HG02798 (cell line): Measurements from ENCODE around the gene TRIP11.

ENCODE experiments used
- ATAC-seq: cut with Tn5 transposase; IDR thresholded peaks from one replicate; pipeline ENCODE4 v1.9.1; 2021; ENCODE audit warnings: mild to moderate bottlenecking; ENCODE audit not compliant: unreplicated experiment, poor library complexity

TRIP11 gene

GRCh38 chr14:92012121-92012748 lies 27.6 kb downstream of the TRIP11 start:
- no peak for ATAC-seq

DNA sequence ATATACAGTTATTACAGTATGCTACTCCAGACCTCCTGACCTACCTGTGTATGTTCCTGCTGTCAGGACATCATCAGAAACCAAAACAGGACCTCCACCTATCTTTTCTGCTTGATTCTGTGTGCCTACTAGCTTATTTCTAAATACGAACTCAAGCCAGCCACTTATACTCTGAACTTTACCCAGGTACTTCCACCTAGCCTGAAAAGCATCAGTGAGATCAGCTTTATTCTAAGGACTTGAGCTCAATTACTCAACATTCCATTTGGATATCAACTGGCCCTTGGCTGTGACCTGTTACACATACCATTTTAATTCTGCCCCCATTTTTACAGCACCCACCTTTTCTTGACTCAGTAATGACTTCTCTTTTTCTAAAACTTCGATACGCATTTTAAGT lies 29.2 kb downstream of the TRIP11 start:
- no peak for ATAC-seq

DNA sequence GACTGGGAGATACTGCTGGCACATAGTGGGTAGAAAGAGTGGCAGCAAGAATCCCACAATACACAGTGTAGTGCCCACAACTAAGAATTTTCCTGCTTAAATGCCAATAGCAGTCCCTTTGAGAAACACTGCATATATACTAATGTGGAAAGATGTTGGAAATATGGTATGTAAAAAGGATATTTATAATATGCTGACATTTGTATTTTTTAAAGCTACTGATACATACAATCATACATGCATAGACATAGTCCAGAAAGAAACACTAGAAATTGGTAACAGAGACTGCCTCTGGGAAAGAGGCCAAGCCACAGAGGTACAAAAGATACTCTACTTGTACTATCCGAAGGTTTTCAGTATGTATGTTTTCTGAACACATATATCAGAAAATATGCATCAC lies 30.3 kb downstream of the TRIP11 start:
- ATAC-seq, result no peak

DNA sequence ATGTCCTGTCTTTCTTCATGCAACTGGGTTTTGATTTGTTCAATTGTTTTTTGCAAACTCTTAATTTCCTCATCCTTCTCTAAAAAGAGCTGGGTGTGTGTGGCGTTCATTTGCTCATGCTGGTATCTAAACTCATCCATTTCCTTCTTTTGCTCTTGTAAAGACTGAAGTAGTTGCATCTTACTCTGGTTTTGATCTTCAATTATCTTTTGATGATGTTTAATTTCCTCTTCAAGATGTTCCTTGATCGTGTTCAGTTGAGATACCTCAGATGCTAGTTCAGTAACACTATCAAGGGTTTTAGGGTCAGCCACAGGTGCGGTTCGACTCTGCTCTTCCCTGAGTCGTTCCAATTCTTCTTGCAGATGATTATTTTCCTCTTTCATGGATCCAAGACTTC lies 34.8 kb downstream of the TRIP11 start:
- ATAC-seq, result no peak

GRCh38 chr14:92004062-92004461 lies 35.8 kb downstream of the TRIP11 start:
- no peak for ATAC-seq

DNA sequence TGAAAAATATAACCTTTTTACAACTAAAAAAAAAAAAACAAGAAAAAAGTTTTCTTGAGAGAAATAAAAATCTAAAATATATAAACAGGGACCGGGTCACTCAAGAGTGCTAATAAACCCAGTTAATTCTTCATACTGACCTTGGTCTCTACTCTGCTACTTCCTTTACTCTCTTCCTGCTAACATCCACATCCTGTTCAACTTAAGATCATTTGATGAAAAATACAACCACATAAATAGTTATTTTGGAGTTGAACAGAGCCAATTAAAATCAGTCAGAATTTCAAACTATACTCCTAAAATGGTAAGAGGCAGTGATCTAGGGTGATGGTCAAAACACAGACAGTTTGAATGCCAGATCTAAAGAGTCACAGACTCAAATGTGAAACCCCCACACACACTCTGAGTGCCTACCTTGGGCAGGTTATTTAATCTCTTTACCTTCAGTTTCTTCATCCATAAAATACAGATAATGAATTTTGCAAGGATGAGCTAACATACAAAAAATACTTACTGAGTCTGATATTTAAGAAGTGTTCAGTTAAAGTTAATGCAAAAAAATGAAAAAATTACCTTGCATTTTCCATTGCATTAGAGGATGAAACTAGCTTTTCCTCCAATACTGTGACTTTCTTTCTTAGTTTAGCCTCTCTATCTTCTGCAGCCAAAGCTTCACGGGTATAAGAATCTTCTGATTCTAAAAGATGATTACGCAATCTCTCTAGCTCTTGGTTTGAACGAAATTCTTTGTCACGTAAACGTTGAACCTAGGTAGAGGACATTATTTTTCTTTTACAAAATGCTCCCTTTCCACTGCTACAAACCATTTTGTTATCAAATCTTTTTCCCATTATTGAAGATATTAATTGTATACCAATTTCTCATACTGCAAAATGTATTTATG lies 40.9 kb downstream of the TRIP11 start:
- ATAC-seq, result no peak

DNA sequence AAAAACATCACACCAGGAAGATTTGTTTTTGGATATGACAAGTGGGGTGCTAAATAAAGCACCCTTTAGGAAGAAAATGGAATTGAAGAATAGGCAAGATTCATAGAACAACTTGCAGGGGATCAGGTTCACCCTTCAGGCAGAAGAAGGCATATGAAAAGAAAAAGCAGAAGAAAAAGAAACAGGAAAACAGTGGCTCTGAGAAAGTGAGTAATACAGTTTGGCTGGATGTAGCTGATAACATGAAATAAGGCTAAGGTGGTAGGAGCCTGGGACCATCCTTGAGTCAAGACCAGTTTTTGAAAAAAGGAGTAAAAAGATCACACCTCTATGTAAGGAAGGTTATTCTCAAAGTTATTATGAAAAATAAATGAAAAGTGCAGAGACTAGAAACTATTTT lies 42.4 kb downstream of the TRIP11 start:
- ATAC-seq, result no peak

DNA sequence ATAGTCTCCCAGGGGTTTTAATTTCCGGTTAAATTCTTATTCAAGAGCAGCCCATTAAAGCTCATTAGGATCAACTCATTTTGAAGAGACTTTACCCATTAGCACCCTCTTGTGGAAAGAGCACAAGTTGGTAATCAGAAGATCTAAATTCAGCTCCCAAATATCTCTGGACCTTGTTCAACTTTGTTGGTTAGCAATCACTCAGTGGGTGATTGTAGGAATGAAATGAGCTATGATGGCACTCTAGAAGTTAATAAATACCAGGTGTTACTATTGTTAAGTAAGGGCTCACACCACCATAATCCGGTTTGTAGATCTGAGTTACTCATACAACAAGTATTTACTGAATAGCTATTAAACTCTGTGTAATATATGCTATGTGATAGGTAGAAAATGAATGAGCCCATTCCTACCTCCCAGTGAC lies 42.9 kb downstream of the TRIP11 start:
- no peak for ATAC-seq

- no peak for ATAC-seq
Observed at GRCh38 chr14:91987192-91987591, 52.7 kb downstream of the TRIP11 start.

DNA sequence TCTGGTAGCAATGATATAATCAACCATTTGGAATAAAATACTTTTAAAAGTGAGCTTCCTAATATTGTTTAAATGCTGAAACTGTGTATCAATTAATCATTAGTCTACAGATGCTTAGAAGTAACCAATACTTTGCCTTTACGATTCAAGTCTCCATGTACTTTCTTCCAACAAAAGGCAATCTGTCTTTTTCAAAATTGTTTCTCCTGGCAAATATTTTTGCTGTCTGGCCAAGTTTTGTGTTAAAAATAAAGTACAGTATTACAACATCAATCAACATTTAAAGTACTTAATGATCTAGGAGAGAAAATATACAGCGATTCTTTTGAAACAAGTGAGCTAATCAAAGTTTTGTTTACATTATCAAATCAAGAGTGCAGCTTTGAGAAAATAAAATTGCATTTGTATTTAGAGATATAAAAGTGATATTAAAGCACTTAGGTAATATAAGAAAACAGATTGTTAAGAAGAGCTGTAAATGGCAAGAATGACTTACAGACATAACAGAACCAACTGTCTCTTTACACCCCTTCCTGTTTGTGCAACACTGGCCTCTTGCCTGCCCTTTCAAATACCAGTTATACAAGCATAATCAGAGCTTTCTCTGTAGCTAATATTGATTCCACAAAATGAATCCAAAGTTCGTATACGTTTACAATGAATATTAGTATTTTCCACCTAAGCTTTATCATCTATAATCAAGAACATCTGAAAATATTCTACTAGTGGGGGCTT lies 54.2 kb downstream of the TRIP11 start:
- ATAC-seq, result no peak

GRCh38 chr14:91985008-91985407 lies 54.9 kb downstream of the TRIP11 start:
- ATAC-seq, result no peak

DNA sequence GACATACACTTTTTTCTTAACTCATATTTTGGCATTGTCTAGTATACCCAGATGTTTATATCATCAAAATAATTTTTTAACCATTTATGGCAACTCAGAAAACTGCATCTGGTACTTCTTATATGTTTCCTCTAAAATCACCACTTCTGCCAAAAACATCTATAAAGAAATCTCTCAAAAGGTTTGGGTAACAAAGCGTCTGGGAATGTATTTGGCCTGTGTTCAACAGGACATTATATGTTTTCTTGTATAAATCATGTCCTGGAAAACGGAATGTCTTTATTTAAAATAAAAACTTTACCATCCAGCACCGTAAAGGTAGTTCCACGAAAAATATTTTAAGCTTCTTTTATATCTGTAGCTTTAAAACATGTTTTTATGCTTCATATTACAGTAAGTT lies 56.3 kb downstream of the TRIP11 start:
- no peak for ATAC-seq

DNA sequence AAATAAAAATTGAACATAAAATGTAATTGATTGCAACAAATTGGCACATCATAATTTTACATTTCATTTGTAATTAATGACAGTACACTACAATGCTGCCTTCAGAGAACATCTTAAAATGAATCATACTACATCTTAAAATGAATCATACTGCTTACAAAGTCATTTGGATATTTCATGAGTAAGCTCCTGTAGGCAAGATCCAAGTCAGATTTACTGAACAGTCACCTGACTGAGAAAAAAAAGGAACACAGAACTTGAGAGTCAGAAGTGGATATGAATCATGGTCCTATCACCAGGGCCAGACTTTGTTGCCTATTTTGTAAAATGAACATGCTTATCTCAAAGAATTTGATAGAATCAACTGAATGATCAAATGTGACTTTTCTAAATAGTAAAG lies 59.7 kb downstream of the TRIP11 start:
- peak; percentile 42 for ATAC-seq

- ATAC-seq, result no peak
Observed at GRCh38 chr14:91977884-91978283, 62.0 kb downstream of the TRIP11 start.

DNA sequence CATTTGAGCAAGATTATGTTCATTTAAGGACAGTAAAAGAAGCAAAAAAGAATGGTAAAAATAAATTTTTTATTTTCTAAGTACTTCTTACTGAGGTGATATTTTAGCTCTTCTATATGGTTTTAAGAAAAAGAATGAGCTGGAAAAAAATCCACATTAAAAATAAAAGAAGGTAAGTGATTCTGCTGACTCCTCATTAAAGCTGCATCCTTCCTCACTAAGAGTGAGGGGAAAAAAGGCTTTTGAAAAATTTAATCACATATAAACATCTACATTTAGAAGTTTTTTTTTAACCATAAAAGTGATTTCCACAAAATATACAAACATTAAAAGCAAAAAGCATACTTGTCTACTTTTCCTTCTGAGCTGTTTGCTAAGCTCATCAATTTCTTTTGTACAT lies 64.1 kb downstream of the TRIP11 start:
- no peak for ATAC-seq

- no peak for ATAC-seq
Observed at GRCh38 chr14:91971188-91971778, 68.6 kb downstream of the TRIP11 start.

GRCh38 chr14:91968280-91968679 lies 71.6 kb downstream of the TRIP11 start:
- ATAC-seq, result no peak

DNA sequence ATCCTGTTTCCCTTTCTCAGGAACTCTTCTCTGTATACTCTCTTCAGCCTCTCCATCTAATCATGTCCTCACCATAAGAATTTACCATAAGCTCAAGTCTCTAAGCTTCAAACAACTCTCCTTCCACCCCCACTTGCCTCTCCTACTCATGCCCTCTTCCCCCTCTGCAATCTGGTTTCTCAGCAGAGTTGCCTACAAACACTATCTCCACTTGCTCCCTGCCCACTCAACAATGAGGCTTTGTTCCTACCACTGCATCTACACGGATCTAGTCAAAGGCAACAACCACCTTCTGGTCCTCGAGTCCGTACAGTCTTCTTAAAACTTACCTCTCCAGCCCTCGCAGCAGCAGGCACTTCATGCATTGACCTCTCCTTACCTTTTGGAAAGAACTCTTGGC lies 75.1 kb downstream of the TRIP11 start:
- ATAC-seq, result no peak

DNA sequence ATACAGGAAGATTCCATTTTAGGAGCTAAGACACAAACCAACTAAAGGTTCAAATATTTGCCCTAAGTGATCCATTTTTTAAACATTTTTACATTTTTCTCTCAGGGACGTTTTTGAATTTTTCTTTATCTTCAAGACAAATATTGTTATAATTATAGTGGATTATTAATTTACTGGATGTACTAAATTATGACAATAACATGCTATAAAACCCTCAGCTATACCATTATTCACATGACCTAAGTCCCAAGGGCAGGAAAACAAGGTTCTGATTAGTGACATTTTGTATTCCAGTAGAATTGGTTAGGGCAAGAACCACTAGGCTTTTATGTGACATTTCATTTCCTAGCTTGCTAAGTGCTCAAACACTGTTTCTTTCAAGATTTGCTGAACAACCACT lies 75.8 kb downstream of the TRIP11 start:
- ATAC-seq, result no peak

GRCh38 chr14:91963465-91963864 lies 76.4 kb downstream of the TRIP11 start:
- ATAC-seq, result no peak
